HG02571 (cell line): ENCODE data around the gene RGMA.

Experiments
- ATAC-seq: cut with Tn5 transposase; IDR thresholded peaks from one replicate; pipeline ENCODE4 v1.9.1; 2021; ENCODE audit warnings: mild to moderate bottlenecking, moderate library complexity; ENCODE audit not compliant: unreplicated experiment

RGMA gene

GRCh38 chr15:93088981-93089726 is at the start of gene RGMA:
Gene RGMA, minus strand, starts transcription at chr15:93089211. Its CDS starts 279 bp downstream, at chr15:93088932.
- no peak for ATAC-seq

- ATAC-seq: no peak
These were observed 47.6 kb upstream of the RGMA start for GRCh38 chr15:93136606-93137005.

- no peak for ATAC-seq
These were observed 47.0 kb upstream of the RGMA start for GRCh38 chr15:93135997-93136397.

DNA sequence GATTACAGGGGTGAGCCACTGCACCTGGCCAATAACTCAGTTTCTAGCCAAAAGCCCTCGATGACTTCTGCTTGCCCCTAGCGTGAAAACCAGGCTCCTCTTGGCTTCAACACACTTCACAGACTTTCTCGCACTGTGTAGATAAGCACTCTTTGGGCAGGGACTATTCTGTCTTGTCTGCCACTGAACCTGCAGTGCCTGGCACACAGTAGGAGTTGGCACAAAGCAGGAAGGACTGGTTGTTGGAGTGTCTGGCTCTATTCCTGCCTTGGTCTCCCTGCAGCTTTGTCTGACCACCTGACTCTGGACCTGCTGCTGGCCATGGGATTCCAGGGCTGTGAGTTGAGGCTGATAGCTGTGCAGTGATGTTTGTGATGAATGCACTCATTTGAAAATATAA is 46.4 kb upstream of the RGMA start:
- no peak for ATAC-seq

- ATAC-seq: no peak
These were observed 42.6 kb upstream of the RGMA start for GRCh38 chr15:93131485-93132095.

DNA sequence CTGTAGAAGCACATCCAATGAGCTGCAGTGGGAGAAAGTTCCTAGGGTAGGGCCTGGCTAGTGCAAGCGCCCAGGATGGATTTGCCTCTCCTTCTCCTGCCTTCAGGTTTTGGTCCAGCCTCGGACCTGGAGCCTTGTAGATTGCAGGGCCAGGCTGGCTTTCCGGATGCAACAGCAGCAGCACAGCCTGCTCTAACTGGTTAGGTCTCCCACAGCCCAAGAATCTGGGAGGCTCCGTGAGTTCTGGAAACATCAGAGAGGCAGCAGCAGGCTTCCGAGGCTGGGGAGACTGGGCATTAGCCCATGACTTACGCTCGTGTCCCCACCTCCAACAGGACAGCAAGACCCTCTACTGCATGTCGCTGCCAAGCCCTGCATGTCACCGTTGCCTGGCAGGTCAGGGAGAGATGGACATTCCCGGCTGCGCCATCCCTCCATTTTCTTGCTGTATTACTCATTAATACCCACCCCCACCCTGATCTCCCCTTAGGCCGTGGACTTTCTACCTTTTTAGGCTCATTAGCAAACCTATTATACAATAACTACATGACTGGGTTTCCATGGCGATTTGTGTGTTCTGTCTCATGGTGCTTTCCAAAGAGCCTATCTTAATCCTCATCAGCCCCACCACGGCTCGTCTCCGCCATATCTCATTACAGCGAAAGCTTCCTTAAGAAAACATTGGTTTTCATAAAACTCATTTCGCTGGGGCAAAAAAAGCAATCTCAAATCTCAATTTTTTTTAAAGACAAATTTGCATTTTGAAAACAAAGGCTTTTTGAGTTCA is 40.9 kb upstream of the RGMA start:
- no peak for ATAC-seq

DNA sequence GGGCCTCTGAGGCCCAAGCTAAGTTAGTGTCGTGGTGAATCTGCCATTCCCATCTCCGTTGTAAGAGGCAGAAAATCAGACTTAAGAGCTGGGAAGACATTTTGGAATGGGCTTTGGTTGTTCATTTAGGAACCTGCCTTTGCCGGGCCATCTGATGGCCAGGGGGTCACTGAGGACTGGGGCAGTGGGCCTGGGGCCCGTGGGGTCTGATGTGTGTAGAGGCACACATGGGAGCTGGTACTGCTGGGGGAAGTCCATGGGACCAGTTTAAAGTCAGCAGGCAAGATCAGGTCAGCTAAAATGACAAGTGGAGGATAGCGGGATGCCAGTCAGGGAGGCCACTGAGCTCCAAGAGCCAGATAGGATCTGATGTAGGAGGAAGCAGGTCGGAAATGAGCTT is 38.3 kb upstream of the RGMA start:
- ATAC-seq: no peak

DNA sequence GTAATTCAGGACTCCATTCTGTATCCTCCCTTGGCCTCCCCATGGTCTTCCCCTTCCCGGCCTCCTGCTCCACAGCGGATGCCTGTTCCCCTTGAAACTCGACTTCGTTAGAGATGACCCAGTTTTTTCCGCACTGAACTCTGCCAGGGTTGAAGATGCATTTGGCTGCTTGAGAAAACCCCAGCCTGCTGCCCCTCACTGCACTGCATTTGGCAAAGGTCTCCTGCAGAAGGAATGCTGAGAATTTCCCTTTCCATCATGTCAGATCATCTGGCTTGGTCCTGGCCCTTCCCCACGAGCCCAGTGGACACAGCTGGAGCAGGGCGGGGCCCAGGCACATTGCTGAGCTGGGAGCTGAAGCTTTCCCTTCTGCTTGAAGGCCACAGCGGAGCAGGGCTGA is 37.6 kb upstream of the RGMA start:
- ATAC-seq: no peak

- ATAC-seq: no peak
These were observed 37.1 kb upstream of the RGMA start for GRCh38 chr15:93126148-93126547.

DNA sequence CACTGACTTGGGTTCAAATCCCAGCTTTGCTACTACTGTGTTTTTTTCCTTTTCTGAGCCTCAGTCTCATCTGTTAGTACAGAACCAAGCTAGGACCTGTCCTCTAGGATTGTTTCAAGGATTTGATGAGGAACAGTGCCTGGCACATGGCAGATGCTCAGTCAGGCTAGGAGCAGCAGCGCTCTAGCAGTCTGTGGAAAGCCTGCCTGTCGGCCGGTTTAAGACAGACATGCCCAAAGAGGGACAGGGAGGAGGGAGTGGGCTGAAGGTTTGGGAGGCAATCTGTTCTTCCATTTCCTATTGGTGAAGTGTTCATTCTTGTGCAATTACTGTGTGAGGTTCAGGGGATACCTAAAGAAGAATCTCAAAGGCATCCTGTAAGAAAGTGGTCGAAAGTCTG is 35.1 kb upstream of the RGMA start:
- ATAC-seq: no peak

DNA sequence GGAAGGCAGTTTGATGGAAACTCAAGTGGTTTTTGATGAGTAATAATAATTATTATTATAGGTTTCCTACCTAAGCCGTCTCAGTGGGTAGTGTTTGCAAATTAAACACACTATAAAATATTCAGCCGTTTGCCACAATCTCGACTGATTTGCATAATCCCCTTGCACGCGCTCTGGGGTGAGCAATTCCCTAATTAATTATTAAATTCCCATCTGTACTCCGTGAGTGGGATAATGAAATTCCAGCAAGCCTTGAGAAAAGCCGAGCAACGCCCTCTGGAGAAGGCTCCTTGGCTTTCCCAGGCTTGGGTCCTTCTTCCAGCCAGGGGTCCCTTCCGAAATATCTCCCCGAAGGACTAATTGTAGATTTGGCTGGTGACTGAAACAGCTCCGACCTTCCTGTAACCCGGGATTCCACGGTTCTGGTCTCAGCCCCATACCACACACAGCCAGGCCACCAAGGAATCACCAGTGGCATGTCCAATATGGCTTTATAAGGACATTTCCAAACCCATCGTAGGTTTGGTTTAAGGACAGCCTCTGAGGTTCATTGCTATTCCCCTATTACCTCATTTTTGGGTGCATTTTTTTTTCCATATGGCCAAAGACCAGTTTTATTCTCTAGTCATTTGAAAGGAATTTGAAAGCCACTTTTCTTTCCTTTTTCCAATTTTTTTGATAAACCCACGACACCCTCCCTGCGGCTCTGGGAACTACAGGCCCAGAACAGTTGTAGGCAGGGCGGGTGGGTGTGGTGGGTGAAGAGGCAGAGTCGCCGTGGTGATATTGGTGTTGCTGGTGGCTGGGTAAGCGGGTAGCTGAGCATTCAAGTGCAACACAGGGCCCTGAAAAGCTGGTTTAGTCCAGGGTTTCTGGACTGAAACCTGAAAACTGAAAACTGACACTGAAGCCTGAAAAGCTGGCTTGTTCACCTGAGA is 33.2 kb upstream of the RGMA start:
- ATAC-seq: no peak

DNA sequence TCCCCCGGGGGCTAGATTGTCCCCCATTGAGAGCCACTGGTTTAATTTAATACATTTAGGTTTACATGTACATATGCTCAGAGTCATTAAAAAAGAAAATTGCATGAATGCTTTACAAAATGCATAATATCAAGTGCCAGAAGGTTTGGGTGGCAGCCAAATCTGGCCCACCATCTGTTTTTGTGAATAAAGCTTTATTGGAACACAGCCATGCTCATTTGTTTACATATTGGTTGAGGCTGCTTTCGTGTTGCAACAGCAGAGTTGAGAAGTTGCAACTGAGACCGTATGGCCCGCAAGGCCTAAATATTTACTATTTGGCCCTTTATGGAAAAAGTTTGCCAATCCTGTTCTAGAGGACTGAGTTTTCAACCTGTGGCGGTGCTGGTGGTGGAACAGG is 32.1 kb upstream of the RGMA start:
- ATAC-seq: no peak

DNA sequence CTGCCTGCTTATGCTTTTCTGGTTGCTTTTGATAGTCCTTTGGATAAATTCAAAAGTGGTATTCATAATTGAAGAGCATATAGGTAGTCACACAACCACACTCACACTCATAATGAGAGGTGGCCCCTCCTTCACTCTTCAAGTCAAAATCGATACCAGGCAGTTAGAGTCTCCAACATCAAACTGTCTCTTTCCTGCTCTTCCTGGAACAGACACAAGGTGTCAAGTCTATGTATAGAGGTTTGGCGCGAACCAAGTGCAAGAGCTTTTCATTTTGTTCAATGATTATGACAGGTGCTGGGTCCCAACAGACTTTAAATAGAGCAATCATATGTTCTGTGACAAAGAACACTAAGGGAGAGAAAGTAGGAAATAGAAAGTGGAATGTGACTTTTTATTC is 29.9 kb upstream of the RGMA start:
- ATAC-seq: no peak

- no peak for ATAC-seq
These were observed 22.4 kb upstream of the RGMA start for GRCh38 chr15:93111451-93111850.

DNA sequence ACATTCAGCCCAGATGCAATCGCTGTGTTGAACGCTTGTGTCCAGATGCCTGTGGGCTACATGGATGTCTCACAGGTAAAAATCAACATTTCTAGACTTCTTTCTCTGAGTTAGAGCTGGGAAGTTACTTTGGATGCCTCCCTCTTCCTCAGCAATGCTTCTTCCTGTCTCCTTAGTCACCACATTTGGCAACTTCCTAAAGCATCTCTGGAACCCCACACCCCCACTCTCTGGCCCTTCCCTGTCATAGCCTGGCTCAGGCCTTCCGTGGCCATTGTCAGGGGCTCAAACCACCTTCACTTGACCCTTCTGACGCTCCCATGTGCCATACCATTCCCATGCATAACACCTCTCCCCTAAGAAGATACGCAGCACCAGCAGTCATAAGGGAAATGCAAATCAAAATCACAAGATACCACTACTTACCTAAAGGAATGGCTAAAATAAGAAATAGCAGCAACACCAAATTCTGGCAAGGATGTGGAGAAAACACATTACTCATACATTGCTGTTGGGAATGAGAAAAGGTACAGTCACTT is 21.6 kb upstream of the RGMA start:
- ATAC-seq: no peak

DNA sequence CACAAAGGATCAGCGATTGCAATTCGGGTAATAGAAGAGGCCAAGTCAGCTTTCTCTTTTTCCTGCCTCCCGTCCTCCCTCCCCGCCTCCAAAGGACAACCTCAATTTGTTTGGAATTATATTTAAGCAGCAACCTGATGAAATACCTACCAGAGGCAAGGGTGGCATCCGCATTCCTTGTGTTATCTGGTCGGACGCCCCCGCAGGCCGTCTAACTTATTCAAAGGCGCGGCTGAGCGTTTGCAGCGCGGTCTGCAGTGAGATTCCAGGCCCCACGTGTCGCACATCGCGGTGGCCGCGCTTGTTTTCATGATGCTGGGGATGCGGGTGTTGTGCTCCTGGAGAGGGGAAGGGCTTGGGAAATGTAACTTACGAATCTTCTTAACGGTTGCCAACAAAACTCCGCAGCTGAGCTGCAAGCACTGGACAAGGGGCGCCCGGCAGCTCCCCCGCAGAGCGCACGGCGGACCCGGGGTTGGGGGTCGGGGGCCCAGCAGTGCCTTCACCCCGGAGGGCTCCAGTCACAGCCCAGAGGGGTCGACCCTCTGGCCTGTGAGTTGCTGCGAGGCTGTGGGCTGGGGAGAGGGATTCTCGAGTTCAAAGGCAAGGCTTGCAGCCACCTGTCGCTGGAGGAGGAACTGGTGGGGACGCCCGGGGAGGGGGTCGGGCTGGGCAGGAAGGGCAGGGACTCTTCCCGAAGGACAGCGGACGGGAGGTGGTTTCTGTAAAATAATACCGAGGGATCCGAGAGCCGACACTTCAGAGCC is 20.5 kb upstream of the RGMA start:
- ATAC-seq: no peak

DNA sequence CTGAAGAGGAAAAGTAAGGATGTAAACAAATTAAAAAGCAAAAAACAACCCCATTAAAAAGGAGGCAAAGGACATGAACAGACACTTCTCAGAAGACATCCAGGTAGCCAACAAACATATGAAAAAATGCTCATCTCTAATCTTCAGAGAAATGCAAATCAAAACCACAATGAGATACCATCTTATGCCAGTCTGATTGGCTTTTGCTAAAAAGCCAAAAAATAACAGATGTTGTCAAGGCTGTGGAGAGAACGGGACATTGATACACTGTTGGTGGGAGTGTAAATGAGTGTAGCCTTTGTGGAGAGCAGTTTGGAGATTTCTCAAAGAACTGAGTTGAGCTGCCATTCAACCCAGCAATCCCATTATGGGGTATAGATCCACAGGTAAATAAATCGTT is 18.6 kb upstream of the RGMA start:
- ATAC-seq: no peak

DNA sequence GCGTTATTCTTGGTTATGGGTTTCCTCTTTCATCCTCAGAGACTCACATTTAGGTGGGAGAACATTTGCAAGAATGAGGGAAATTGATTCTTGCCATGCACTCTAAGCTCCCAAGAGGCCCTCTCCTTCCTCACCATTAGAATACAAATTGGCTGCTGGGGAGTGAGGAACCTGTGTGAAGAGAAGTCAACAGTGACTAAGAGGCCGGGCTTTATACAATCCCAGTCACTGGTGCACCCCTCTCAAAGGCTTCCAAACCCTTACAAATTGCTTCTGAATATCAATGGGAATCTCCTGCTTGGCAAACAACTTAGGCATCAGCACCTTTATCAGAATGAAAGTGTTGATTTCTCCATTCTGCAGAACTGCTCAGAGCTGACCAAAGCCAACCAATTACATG is 16.5 kb upstream of the RGMA start:
- ATAC-seq: no peak

DNA sequence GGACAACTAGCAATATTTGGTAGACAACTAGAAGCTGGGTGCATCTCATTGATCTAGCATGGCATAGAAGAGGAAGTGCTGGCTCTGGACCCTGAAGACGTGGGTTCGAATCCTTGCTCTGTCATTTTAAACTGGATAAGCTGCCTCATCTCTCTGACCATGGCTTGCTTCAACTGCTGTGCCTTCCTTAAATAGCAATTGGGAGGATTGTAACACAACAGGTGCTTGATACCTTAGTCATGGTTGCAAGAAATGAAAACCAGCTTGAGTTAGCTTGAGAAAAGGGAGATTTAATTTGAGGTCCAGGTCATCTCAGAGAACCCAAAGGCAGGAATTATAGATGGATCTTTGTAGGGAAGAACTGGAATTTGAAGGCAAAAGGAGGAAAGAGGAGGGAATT is 14.8 kb upstream of the RGMA start:
- no peak for ATAC-seq

- ATAC-seq: no peak
These were observed 13.2 kb upstream of the RGMA start for GRCh38 chr15:93102211-93102610.
